GM12878 (cell line): ENCODE data around the gene MGME1. TPM values are rescaled to one million over a fixed set of nuclear protein-coding genes. Genes with fewer than 3 reads are reported as not detected.

Experiments
- ATAC-seq: fragments of 200-7000 bp; cut with Tn5 transposase; 3 replicates; pipeline ENCODE4 v1.9.1; 2020; ENCODE audit warnings: mild to moderate bottlenecking, moderate library complexity
- BruUV-seq: library from RNA; stranded (reverse); fragments of 400-500 nt; replicated peaks from 2 replicates; lab custom pipeline; 2021; lab: Mats Ljungman, UMichigan
- CTCF ChIA-PET: fragments of 300-600 bp; sonication (Branson Sonifier 250); formaldehyde crosslinking; extraction: SDS; loops from one replicate; lab custom pipeline; 2021; ENCODE audit warnings: inconsistent platforms; lab: Yijun Ruan, JAX
- POLR2A ChIA-PET: fragments of 350-600 bp; formaldehyde crosslinking; extraction: SDS; loops from one replicate; lab custom pipeline; 2021; ENCODE audit warnings: inconsistent platforms; lab: Charles Lee
- RAD21 ChIA-PET: fragments of 300-600 bp; sonication (Branson Sonifier 250); formaldehyde crosslinking; loops from one replicate; lab custom pipeline; 2023; ENCODE audit warnings: antibody characterized with exemption; ENCODE audit not compliant: unreplicated experiment; lab: Charles Lee
- SMC1A ChIA-PET: fragments of 300-600 bp; sonication (Branson Sonifier 250); formaldehyde crosslinking; loops from one replicate; lab custom pipeline; 2023; ENCODE audit not compliant: unreplicated experiment, uncharacterized antibody; lab: Charles Lee
- DNase-seq: peaks from one replicate; pipeline ENCODE4 v3.0.0-alpha.2; 2011; ENCODE audit warnings: low read depth, low spot score
- FAIRE-seq: peaks from 3 replicates; lab custom pipeline; 2011; peaks lifted over from hg19 to GRCh38; lab: Jason Lieb, UNC
- H2AFZ ChIP-seq: 2 replicates; pipeline ENCODE4 v1.6.0; 2011; ENCODE audit warnings: low read depth, low read length, control low read depth; ENCODE audit not compliant: control insufficient read depth
- H3K27ac ChIP-seq: 2 replicates; pipeline ENCODE4 v1.5.1; 2011; ENCODE audit warnings: control low read depth; ENCODE audit not compliant: control insufficient read depth, insufficient read depth
- H3K27me3 ChIP-seq, 2 experiments: replicated peaks in 1 of 2; 2 replicates each; pipeline versions ENCODE4 v1.6.0 to v1.6.1; 2011; ENCODE audit warnings: low read length in 1 of 2; ENCODE audit not compliant: control insufficient read depth in 2 of 2, insufficient read depth in 2 of 2
- H3K36me3 ChIP-seq, 2 experiments: 2 replicates each; pipeline ENCODE4 v1.5.1; 2011; ENCODE audit warnings: low read length in 1 of 2; ENCODE audit not compliant: control insufficient read depth in 2 of 2, insufficient read depth in 2 of 2
- H3K4me1 ChIP-seq: 2 replicates; pipeline ENCODE4 v1.6.1; 2011; ENCODE audit warnings: mild to moderate bottlenecking, low read length, moderate library complexity, mixed read lengths; ENCODE audit not compliant: control insufficient read depth, insufficient read depth
- H3K4me2 ChIP-seq: 2 replicates; pipeline ENCODE4 v1.6.0; 2011; ENCODE audit warnings: control low read depth; ENCODE audit not compliant: control insufficient read depth, insufficient read depth
- H3K4me3 ChIP-seq: fragments of 200-600 bp; sonication (generic); 2 replicates; pipeline ENCODE4 v1.5.1; 2016
- H3K79me2 ChIP-seq: 2 replicates; pipeline ENCODE4 v1.6.0; 2011; ENCODE audit warnings: low read length; ENCODE audit not compliant: control insufficient read depth, insufficient read depth
- H3K9ac ChIP-seq: 2 replicates; pipeline ENCODE4 v1.8.0; 2011; ENCODE audit warnings: low read length, control low read depth, mixed read lengths; ENCODE audit not compliant: control insufficient read depth, insufficient read depth
- H3K9me3 ChIP-seq: replicated peaks from 3 replicates; pipeline ENCODE4 v1.5.1; 2011; ENCODE audit warnings: mild to moderate bottlenecking, low read length; ENCODE audit not compliant: control insufficient read depth, insufficient read depth
- H4K20me1 ChIP-seq: 2 replicates; pipeline ENCODE4 v1.6.0; 2011; ENCODE audit not compliant: control insufficient read depth, insufficient read depth
- BHLHE40 ChIP-seq, 2 experiments: fragments of 450-650 bp in 1 of 2; IDR thresholded peaks; 2 replicates each; pipeline ENCODE4 v1.6.1; 2011 to 2017; ENCODE audit warnings: low read depth in 2 of 2, borderline replicate concordance in 1 of 2, improper control_type of control experiment in 1 of 2, low read length in 1 of 2, mild to moderate bottlenecking in 1 of 2
- ESRRA ChIP-seq: IDR thresholded peaks from 2 replicates; pipeline ENCODE4 v1.6.1; 2012; ENCODE audit warnings: mild to moderate bottlenecking, low read length, improper control_type of control experiment
- FOXK2 ChIP-seq: fragments of 450-650 bp; IDR thresholded peaks from 2 replicates; pipeline ENCODE4 v1.6.1; 2017; ENCODE audit warnings: mild to moderate bottlenecking, moderate library complexity
- JUNB ChIP-seq: IDR thresholded peaks from 2 replicates; pipeline ENCODE4 v1.6.1; 2016; ENCODE audit warnings: antibody characterized with exemption, mild to moderate bottlenecking
- MTA3 ChIP-seq: IDR thresholded peaks from 2 replicates; pipeline ENCODE4 v1.6.1; 2012; ENCODE audit warnings: low read length, inconsistent platforms, borderline replicate concordance
- MXI1 ChIP-seq: fragments of 150-350 bp; IDR thresholded peaks from 2 replicates; pipeline ENCODE4 v1.6.1; 2011; ENCODE audit warnings: low read depth, mild to moderate bottlenecking, inconsistent platforms, low read length, improper control_type of control experiment
- NR2F1 ChIP-seq: fragments of 450-650 bp; conservative IDR thresholded peaks from 2 replicates; pipeline ENCODE4 v1.6.1; 2017; ENCODE audit warnings: mild to moderate bottlenecking
- PAX8 ChIP-seq: fragments of 450-650 bp; IDR thresholded peaks from 2 replicates; pipeline ENCODE4 v1.6.1; 2017; ENCODE audit warnings: mild to moderate bottlenecking, moderate library complexity
- RAD21 ChIP-seq: IDR thresholded peaks from 2 replicates; pipeline ENCODE4 v1.6.1; 2011; ENCODE audit warnings: mild to moderate bottlenecking, low read depth, low read length, moderate library complexity; ENCODE audit not compliant: insufficient read depth
- SMARCA5 ChIP-seq: fragments of 450-650 bp; IDR thresholded peaks from 2 replicates; pipeline ENCODE4 v1.6.1; 2017; ENCODE audit warnings: mild to moderate bottlenecking
- SREBF2 ChIP-seq: IDR thresholded peaks from 2 replicates; pipeline ENCODE4 v1.6.1; 2012; ENCODE audit warnings: mild to moderate bottlenecking, low read length
- STAT3 ChIP-seq: IDR thresholded peaks from 2 replicates; pipeline ENCODE4 v1.6.1; 2011; ENCODE audit warnings: low read depth, low read length, improper control_type of control experiment
- YBX1 ChIP-seq: fragments of 450-650 bp; IDR thresholded peaks from 2 replicates; pipeline ENCODE4 v1.6.1; 2016; ENCODE audit warnings: antibody characterized with exemption
- WGBS: methylation state at CpG from one replicate; pipeline ENCODE4 v1.1.6; 2016; ENCODE audit warnings: low lambda C conversion rate; ENCODE audit not compliant: insufficient replicate concordance, insufficient coverage; ENCODE audit errors: missing lambda C conversion rate; 5-methylcytosine and 5-hydroxymethylcytosine counted together
- in situ Hi-C: fragments of 300-500 bp; cut with MboI; formaldehyde crosslinking; loops from 9 replicates; pipeline ENCODE4 v1.14.3; 2018; ENCODE audit warnings: mixed read lengths
- intact Hi-C: fragments of 100-400 bp; cut with micrococcal nuclease; formaldehyde crosslinking; loops from one replicate; pipeline ENCODE4 v1.14.2; 2022; ENCODE audit not compliant: unreplicated experiment
- polyA plus RNA-seq, 11 experiments: library from polyadenylated mRNA; depleted of rRNA in 4 of 11; unstranded in 6 of 11; stranded (reverse) in 5 of 11; fragments of >200 nt; fragmentation: Nextera tagmentation in 4 of 11; fragmentation: Illumina TruSeq in 1 of 11; extraction: Ambion mirVana in 4 of 11; extraction: Trizol in 1 of 11; gene quantifications; 1 replicate in 1 of 11; 2 replicates in 10 of 11; pipeline versions ENCODE4 v1.2.1 to v1.2.3, GENCODE V29; 2011 to 2016; ENCODE audit warnings: inconsistent platforms in 2 of 11, missing spikeins in 2 of 11, low read depth in 1 of 11
- total RNA-seq, 4 experiments: library from RNA; depleted of rRNA in 3 of 4; stranded (reverse); fragments of >200 nt in 3 of 4; fragmentation: Illumina TruSeq in 1 of 4; extraction: Trizol in 1 of 4; gene quantifications; 2 replicates each; pipeline versions ENCODE4 v1.2.1 to v1.2.3, GENCODE V29; 2013 to 2021

MGME1 gene
- total and polyA plus RNA-seq, 10 of the 15 experiments (the other 5 are each of a cell fraction or from before 2014, with no cell fraction given): 13.4 to 44.8 (median 30.6) TPM

GRCh38 chr20:18032977-18033892, 64.4 kb downstream of the MGME1 start:
- no peak overlapping the region for H3K27ac ChIP-seq
- peaks cover 0 to 1% of the 10 kb centered on the region in 2 experiments; a peak in 2 of 4 replicates for H3K27me3 ChIP-seq
- ChIA-PET RAD21 (no interaction called here), POLR2A (interaction anchor here (0.6 kb wide), 1 partner anchor 77 kb away, joined by 6 read pairs; no protein-coding TSS in a partner anchor), SMC1A (no interaction called here), CTCF (no interaction called here)
- no peaks in the 10 kb centered on the region for H3K9me3 ChIP-seq
- H3K79me2 ChIP-seq: no peaks in the 10 kb centered on the region
- DNase-seq (no peak), FAIRE-seq (no peak), ATAC-seq (no peak)
- WGBS: 45% methylated on average over 17 of the region's 17 CpGs
- intact Hi-C loops (no loop called here), in situ Hi-C loops (no loop called here)
- H2AFZ ChIP-seq: no peak overlapping the region
- H3K4me1 ChIP-seq: no peaks in the 10 kb centered on the region
- no peak overlapping the region for H3K4me2 ChIP-seq
- BruUV-seq: no TSS peak
- TF ChIP-seq YBX1: no peak
- no peak for TF ChIP-seq BHLHE40 (IDR thresholded peaks at IDR 0.05; ENCODE audit: borderline replicate concordance in 1 of 2, low read depth in 2 of 2, low read length in 1 of 2)
- no peak for TF ChIP-seq RAD21
- no peak for TF ChIP-seq NR2F1
- TF ChIP-seq FOXK2: no peak
- no peak for TF ChIP-seq SREBF2
- TF ChIP-seq JUNB: no peak
- TF ChIP-seq PAX8: no peak
- TF ChIP-seq MTA3: no peak
- TF ChIP-seq ESRRA: no peak
- no peak for TF ChIP-seq STAT3
- no peak for TF ChIP-seq MXI1
- no peak for TF ChIP-seq SMARCA5
- H4K20me1 ChIP-seq: no peaks in the 10 kb centered on the region
- no peak overlapping the region for H3K4me3 ChIP-seq
- no peaks in the 10 kb centered on the region for H3K36me3 ChIP-seq
- H3K9ac ChIP-seq: no peak overlapping the region
